KMS-11 (cell line): ENCODE measurements around the gene LARGE1.

Experiments
- H2AFZ ChIP-seq: fragments of 200-600 bp; sonication (generic); 2 replicates; pipeline ENCODE4 v1.6.1; 2016; ENCODE audit warnings: antibody characterized with exemption, mixed run types, low read depth
- H3K27ac ChIP-seq: fragments of 200-600 bp; sonication (generic); 2 replicates; pipeline ENCODE4 v1.6.1; 2016; ENCODE audit warnings: mild to moderate bottlenecking, mixed run types
- H3K27me3 ChIP-seq: fragments of 200-600 bp; sonication (generic); 2 replicates; pipeline ENCODE4 v1.6.1; 2017; ENCODE audit warnings: mild to moderate bottlenecking, low read depth, mixed run types, moderate library complexity; ENCODE audit not compliant: insufficient read depth
- H3K36me3 ChIP-seq: fragments of 200-600 bp; sonication (generic); 2 replicates; pipeline ENCODE4 v1.6.1; 2017; ENCODE audit warnings: mild to moderate bottlenecking, mixed run types; ENCODE audit not compliant: insufficient read depth
- H3K4me1 ChIP-seq: fragments of 200-600 bp; sonication (generic); 2 replicates; pipeline ENCODE4 v1.6.1; 2016; ENCODE audit warnings: mild to moderate bottlenecking, low read depth, mixed run types; ENCODE audit not compliant: poor library complexity, severe bottlenecking
- H3K4me2 ChIP-seq: fragments of 200-600 bp; sonication (generic); 2 replicates; pipeline ENCODE4 v1.7.0; 2016; ENCODE audit warnings: mild to moderate bottlenecking, mixed run types
- H3K4me3 ChIP-seq: fragments of 200-600 bp; sonication (generic); IDR thresholded peaks from 2 replicates; pipeline ENCODE4 v1.6.1; 2017; ENCODE audit warnings: low read depth, low read length, mixed read lengths; ENCODE audit not compliant: insufficient read depth
- H3K79me2 ChIP-seq: fragments of 200-600 bp; sonication (generic); 2 replicates; pipeline ENCODE4 v1.6.1; 2016; ENCODE audit warnings: low read depth, mixed run types; ENCODE audit not compliant: insufficient read depth
- H3K9ac ChIP-seq: fragments of 200-600 bp; sonication (generic); 2 replicates; pipeline ENCODE4 v1.6.1; 2016; ENCODE audit warnings: mild to moderate bottlenecking, mixed run types
- H4K20me1 ChIP-seq: fragments of 200-600 bp; sonication (generic); 2 replicates; pipeline ENCODE4 v1.6.1; 2016; ENCODE audit warnings: mild to moderate bottlenecking, mixed run types; ENCODE audit not compliant: insufficient read depth
- TF ChIP-seq, protein P1 (sequence below): fragments of 200-600 bp; sonication (generic); conservative IDR thresholded peaks from 2 replicates; pipeline ENCODE4 v1.6.1; 2017; ENCODE audit warnings: low read depth, mild to moderate bottlenecking, antibody characterized with exemption, low read length, moderate library complexity, mixed read lengths

The LARGE1 gene

DNA sequence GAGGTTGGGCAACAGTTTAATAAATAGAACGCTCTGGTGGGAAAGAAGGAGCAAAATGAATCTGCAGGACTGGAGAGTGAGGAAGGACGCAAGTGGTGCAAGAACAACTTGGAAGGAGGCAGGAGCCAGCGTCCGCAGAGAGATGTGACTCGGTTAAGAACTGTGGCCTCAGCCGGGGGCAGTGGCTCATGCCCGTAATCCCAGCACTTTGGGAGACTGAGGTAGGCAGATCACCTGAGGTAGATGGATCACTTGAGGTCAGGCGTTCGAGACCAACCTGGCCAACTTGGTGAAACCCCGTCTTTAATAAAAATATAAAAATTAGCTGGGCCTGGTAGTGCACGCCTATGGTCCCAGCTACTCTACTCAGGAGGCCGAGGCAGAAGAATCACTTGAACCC, 319.7 kb downstream of the LARGE1 start:
- H3K27ac ChIP-seq, result no peak overlapping the region
- H3K4me1 ChIP-seq, result no peaks in the 10 kb centered on the region
- H3K79me2 ChIP-seq, result no peaks in the 10 kb centered on the region
- H3K4me3 ChIP-seq, result no peak overlapping the region
- no peaks in the 10 kb centered on the region for H4K20me1 ChIP-seq
- no peak overlapping the region for H2AFZ ChIP-seq
- no peak overlapping the region for H3K4me2 ChIP-seq
- H3K9ac ChIP-seq, result no peak overlapping the region
- TF ChIP-seq, protein P1, sequence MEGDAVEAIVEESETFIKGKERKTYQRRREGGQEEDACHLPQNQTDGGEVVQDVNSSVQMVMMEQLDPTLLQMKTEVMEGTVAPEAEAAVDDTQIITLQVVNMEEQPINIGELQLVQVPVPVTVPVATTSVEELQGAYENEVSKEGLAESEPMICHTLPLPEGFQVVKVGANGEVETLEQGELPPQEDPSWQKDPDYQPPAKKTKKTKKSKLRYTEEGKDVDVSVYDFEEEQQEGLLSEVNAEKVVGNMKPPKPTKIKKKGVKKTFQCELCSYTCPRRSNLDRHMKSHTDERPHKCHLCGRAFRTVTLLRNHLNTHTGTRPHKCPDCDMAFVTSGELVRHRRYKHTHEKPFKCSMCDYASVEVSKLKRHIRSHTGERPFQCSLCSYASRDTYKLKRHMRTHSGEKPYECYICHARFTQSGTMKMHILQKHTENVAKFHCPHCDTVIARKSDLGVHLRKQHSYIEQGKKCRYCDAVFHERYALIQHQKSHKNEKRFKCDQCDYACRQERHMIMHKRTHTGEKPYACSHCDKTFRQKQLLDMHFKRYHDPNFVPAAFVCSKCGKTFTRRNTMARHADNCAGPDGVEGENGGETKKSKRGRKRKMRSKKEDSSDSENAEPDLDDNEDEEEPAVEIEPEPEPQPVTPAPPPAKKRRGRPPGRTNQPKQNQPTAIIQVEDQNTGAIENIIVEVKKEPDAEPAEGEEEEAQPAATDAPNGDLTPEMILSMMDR, result no peak
- H3K36me3 ChIP-seq, result no peaks in the 10 kb centered on the region
- no peaks in the 10 kb centered on the region for H3K27me3 ChIP-seq

DNA sequence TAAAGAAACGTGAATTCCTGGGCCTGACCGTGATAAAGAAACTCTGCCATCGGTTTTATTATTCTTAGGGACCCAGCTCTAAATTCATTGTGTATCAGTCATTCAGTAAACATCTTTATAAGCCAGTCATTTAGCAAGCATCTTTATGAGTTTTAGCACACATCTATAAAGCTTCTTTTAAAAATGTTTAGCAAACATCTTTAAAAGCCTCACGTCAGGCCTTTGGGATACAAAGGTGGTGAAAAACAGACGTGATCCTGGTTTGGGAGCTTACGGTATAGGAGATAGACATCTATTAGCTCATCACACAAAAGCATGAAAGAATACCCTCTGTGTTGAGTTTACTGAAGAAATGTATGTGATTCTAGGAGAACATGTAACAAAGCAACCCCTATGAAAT, 320.2 kb downstream of the LARGE1 start:
- Histone ChIP-seq H3K27me3 (no peaks in the 10 kb centered on the region), H3K36me3 (no peaks in the 10 kb centered on the region), H3K27ac (no peak overlapping the region)

DNA sequence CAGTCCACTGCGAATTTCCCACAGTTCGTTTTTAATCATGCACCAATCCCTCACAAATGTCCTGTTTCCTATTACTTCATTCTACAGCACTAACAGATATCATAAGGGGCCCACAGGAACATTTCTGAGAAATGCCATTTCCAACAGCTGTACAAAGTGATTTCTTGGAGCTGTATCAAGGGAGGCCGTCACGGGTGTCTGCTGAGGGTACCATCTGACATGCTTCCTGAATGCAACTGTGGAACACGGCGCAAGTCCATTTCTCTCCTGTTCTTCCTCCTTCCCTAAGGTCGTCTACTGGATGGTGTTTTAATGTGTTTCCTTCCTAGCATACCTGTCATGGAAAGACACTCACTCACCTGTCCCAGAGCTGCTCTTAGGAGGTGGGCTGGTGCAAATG, 320.7 kb downstream of the LARGE1 start:
- no peaks in the 10 kb centered on the region for H4K20me1 ChIP-seq
- TF ChIP-seq, protein P1, result no peak
- H3K27me3 ChIP-seq, result no peaks in the 10 kb centered on the region
- no peak overlapping the region for H3K9ac ChIP-seq
- no peaks in the 10 kb centered on the region for H3K4me1 ChIP-seq
- H3K4me2 ChIP-seq, result no peak overlapping the region
- no peak overlapping the region for H3K4me3 ChIP-seq
- no peaks in the 10 kb centered on the region for H3K36me3 ChIP-seq
- H3K79me2 ChIP-seq, result no peaks in the 10 kb centered on the region
- H2AFZ ChIP-seq, result no peak overlapping the region
- H3K27ac ChIP-seq, result no peak overlapping the region

More for the DNA sequence above, 320.2 kb downstream of the LARGE1 start:
- Histone ChIP-seq H3K4me2 (no peak overlapping the region), H3K9ac (no peak overlapping the region), H3K4me1 (no peaks in the 10 kb centered on the region), H2AFZ (no peak overlapping the region), H3K79me2 (no peaks in the 10 kb centered on the region), H4K20me1 (no peaks in the 10 kb centered on the region), H3K4me3 (no peak overlapping the region)
- TF ChIP-seq, protein P1, result no peak

DNA sequence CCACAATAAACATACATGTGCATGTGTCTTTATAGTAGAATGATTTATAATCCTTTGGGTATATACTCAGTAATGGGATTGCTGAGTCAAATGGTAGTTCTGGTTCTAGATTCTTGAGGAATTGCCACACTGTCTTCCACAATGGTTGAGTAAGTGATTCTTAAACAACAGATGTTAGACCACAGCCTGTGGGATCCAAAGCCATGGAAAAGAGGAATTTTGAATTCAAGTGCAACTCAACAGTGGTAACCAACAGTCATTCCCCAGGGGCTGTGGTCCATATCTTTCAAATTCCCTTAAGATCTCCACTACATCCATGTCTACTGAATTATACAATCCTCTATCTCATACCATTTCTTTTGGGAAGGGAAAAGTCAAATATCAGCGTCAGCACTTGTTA, 321.5 kb downstream of the LARGE1 start:
- Histone ChIP-seq H3K4me3 (no peak overlapping the region), H3K4me1 (no peaks in the 10 kb centered on the region), H3K27ac (no peak overlapping the region), H3K79me2 (no peaks in the 10 kb centered on the region), H3K9ac (no peak overlapping the region), H2AFZ (no peak overlapping the region), H3K27me3 (no peaks in the 10 kb centered on the region), H3K36me3 (no peaks in the 10 kb centered on the region), H4K20me1 (no peaks in the 10 kb centered on the region), H3K4me2 (no peak overlapping the region)
- TF ChIP-seq, protein P1, result no peak
